B cell (primary cell): ENCODE measurements around the gene SLC7A10. TPM values are rescaled to one million over a fixed set of nuclear protein-coding genes. Genes with fewer than 3 reads are reported as not detected.
A peak's percentile ranks its signal among the peaks of the same experiment; 100 is the strongest.

Source experiments
- ATAC-seq: fragments of 200-7000 bp; cut with Tn5 transposase; one replicate; pipeline ENCODE4 v1.10.0; 2021; ENCODE audit warnings: low read depth, mild to moderate bottlenecking, moderate number of reproducible peaks, moderate library complexity
- CTCF ChIA-PET: fragments of 350-600 bp; sonication (Branson Sonifier 250); formaldehyde crosslinking; loops from one replicate; lab custom pipeline; 2021; ENCODE audit warnings: antibody characterized with exemption, inconsistent platforms; lab: Charles Lee
- POLR2A ChIA-PET: fragments of 350-600 bp; sonication (Branson Sonifier 250); formaldehyde crosslinking; loops from one replicate; lab custom pipeline; 2021; ENCODE audit warnings: antibody characterized with exemption; lab: Charles Lee
- DNase-seq: peaks from one replicate; pipeline ENCODE4 v3.0.0; 2013
- H2AFZ ChIP-seq: 2 replicates; pipeline ENCODE4 v1.6.1; 2012; ENCODE audit warnings: mild to moderate bottlenecking, low read depth, low read length; ENCODE audit not compliant: insufficient read depth, poor library complexity, severe bottlenecking
- H3K27ac ChIP-seq, 2 donors: 1 replicate in 1 of 2; 2 replicates in 1 of 2; pipeline ENCODE4 v1.5.1; 2012 to 2013; ENCODE audit warnings: low read length in 2 of 2, mild to moderate bottlenecking in 2 of 2, moderate library complexity in 1 of 2
- H3K27me3 ChIP-seq, 4 experiments: fragments of 200-600 bp in 1 of 4; sonication (generic) in 1 of 4; replicated peaks in 1 of 4; 1 replicate in 2 of 4; 2 replicates in 2 of 4; pipeline versions ENCODE4 v1.6.1 to v1.7.0; 2013 to 2016; ENCODE audit warnings: low read length in 3 of 4, mild to moderate bottlenecking in 2 of 4, mixed read lengths in 1 of 4, moderate library complexity in 1 of 4; ENCODE audit not compliant: insufficient read depth in 4 of 4, control insufficient read depth in 3 of 4; ENCODE audit errors: control extremely low read depth in 1 of 4
- H3K36me3 ChIP-seq, 2 experiments: replicated peaks in 1 of 2; 1 replicate in 1 of 2; 2 replicates in 1 of 2; pipeline versions ENCODE4 v1.6.1 to v1.7.1; 2013; ENCODE audit warnings: low read length in 1 of 2; ENCODE audit not compliant: insufficient read depth in 2 of 2, control insufficient read depth in 1 of 2; ENCODE audit errors: control extremely low read depth in 1 of 2, extremely low read depth in 1 of 2
- H3K4me1 ChIP-seq, 2 donors: fragments of 200-600 bp in 1 of 2; sonication (generic) in 1 of 2; 1 replicate in 1 of 2; 2 replicates in 1 of 2; pipeline versions ENCODE4 v1.5.1 to v1.6.1; 2013 to 2017; ENCODE audit warnings: low read length in 2 of 2; ENCODE audit not compliant: control insufficient read depth in 2 of 2, insufficient read depth in 2 of 2
- H3K4me2 ChIP-seq: replicated peaks from 2 replicates; pipeline ENCODE3; 2012; ENCODE audit warnings: mild to moderate bottlenecking, low read depth, low read length; ENCODE audit not compliant: poor library complexity, severe bottlenecking
- H3K4me3 ChIP-seq, 5 experiments: fragments of 200-600 bp in 1 of 5; sonication (generic) in 1 of 5; 1 replicate in 3 of 5; 2 replicates in 2 of 5; pipeline versions ENCODE4 v1.5.1 to v1.7.0; 2011 to 2016; ENCODE audit warnings: low read length in 4 of 5, mild to moderate bottlenecking in 4 of 5, low read depth in 2 of 5, control low read depth in 1 of 5, moderate library complexity in 1 of 5; ENCODE audit not compliant: insufficient read depth in 1 of 5; ENCODE audit errors: control extremely low read depth in 1 of 5, extremely low read depth in 1 of 5
- H3K79me2 ChIP-seq: fragments of 200-600 bp; sonication (generic); one replicate; pipeline ENCODE4 v1.6.0; 2016; ENCODE audit warnings: low read length; ENCODE audit not compliant: control insufficient read depth, insufficient read depth
- H3K9ac ChIP-seq: fragments of 200-600 bp; sonication (generic); 2 replicates; pipeline ENCODE4 v1.6.1; 2017; ENCODE audit warnings: mild to moderate bottlenecking, low read length, moderate library complexity
- H3K9me3 ChIP-seq, 3 donors: one replicate each; pipeline versions ENCODE4 v1.6.1 to v1.7.1; 2013; ENCODE audit warnings: low read length in 2 of 3; ENCODE audit not compliant: control insufficient read depth in 2 of 3, insufficient read depth in 1 of 3; ENCODE audit errors: control extremely low read depth in 1 of 3
- H4K20me1 ChIP-seq: 2 replicates; pipeline ENCODE4 v1.6.0; 2012; ENCODE audit warnings: mild to moderate bottlenecking, low read length; ENCODE audit not compliant: insufficient read depth, control insufficient read depth, poor library complexity, severe bottlenecking
- H3K27ac Mint-ChIP-seq: one replicate; pipeline ENCODE4 v1.8.0; 2021; ENCODE audit warnings: mixed read lengths
- H3K27me3 Mint-ChIP-seq: one replicate; pipeline ENCODE4 v1.8.0; 2021; ENCODE audit warnings: mixed read lengths
- H3K4me1 Mint-ChIP-seq: one replicate; pipeline ENCODE4 v1.8.0; 2021; ENCODE audit warnings: mixed read lengths
- H3K4me3 Mint-ChIP-seq: one replicate; pipeline ENCODE4 v1.8.0; 2021; ENCODE audit warnings: mixed read lengths
- H3K9me3 Mint-ChIP-seq: one replicate; pipeline ENCODE4 v1.8.0; 2022; ENCODE audit warnings: mixed read lengths; ENCODE audit not compliant: insufficient read depth
- CTCF ChIP-seq: fragments of 200-600 bp; IDR thresholded peaks from one replicate; pipeline ENCODE4 v1.8.0; 2022; ENCODE audit warnings: antibody characterized with exemption, mild to moderate bottlenecking
- EZH2 ChIP-seq: IDR thresholded peaks from 2 replicates; pipeline ENCODE4 v1.6.1; 2012; ENCODE audit warnings: borderline replicate concordance, low read depth, mild to moderate bottlenecking, moderate library complexity, low read length; ENCODE audit not compliant: insufficient read depth, poor library complexity, severe bottlenecking
- WGBS: methylation state at CpG from one replicate; pipeline ENCODE4 v1.1.5; 2013; ENCODE audit warnings: missing lambda C conversion rate; ENCODE audit not compliant: insufficient coverage; 5-methylcytosine and 5-hydroxymethylcytosine counted together
- intact Hi-C: fragments of 100-400 bp; cut with micrococcal nuclease; formaldehyde crosslinking; loops from one replicate; pipeline ENCODE4 v1.10.0; 2022
- polyA plus RNA-seq: library from polyadenylated mRNA; depleted of rRNA; stranded (reverse); fragments of >200 nt; gene quantifications from 2 replicates; pipeline ENCODE4 v1.2.3, GENCODE V29; 2012
- total RNA-seq, 2 donors: library from RNA; stranded (reverse); fragments of 120-200 nt in 1 of 2; gene quantifications; 1 replicate in 1 of 2; 2 replicates in 1 of 2; pipeline versions ENCODE4 v1.2.3 to v1.2.4, GENCODE V29; 2013 to 2022

SLC7A10 gene
- total and polyA plus RNA-seq, 2 donors (not counting 1 experiment from before 2014, with no cell fraction given) = not detected

GRCh38 chr19:33227870-33228599, 2.4 kb upstream of the SLC7A10 start:
- no peaks in the 10 kb centered on the region for H4K20me1 ChIP-seq
- TF ChIP-seq CTCF (no peak), EZH2 (no peak)
- CTCF ChIA-PET = interaction anchor here (0.6 to 1.2 kb wide), 3 partner anchors 12 to 186 kb away, joined by 3 read pairs; no protein-coding TSS in a partner anchor
- no peak overlapping the region for H3K4me3 ChIP-seq
- Mint-ChIP-seq H3K4me1 (peaks cover 8% of the 10 kb centered on the region), H3K27ac (no peak overlapping the region), H3K9me3 (peaks cover 11% of the 10 kb centered on the region), H3K4me3 (no peak overlapping the region), H3K27me3 (peaks cover 53% of the 10 kb centered on the region)
- peaks cover 0 to 34% (median 21%) of the 10 kb centered on the region in 4 experiments for H3K27me3 ChIP-seq
- WGBS = no CpG with 5 or more reads among the region's 1 CpG
- DNase-seq (no peak), ATAC-seq (no peak)
- POLR2A ChIA-PET = no interaction called here
- no peak overlapping the region for H3K27ac ChIP-seq
- H3K9ac ChIP-seq = no peak overlapping the region
- peaks cover 4 to 20% (median 17%) of the 10 kb centered on the region in 3 donors for H3K9me3 ChIP-seq
- H3K4me2 ChIP-seq = no peak overlapping the region
- peaks cover 9 to 22% of the 10 kb centered on the region in 2 donors for H3K4me1 ChIP-seq
- no peak overlapping the region for H2AFZ ChIP-seq
- no peaks in the 10 kb centered on the region for H3K36me3 ChIP-seq
- H3K79me2 ChIP-seq = no peaks in the 10 kb centered on the region
- intact Hi-C loops = no loop called here

GRCh38 chr19:33227242-33227650, 1.6 kb upstream of the SLC7A10 start:
- Mint-ChIP-seq H3K27me3 (peaks cover 61% of the 10 kb centered on the region), H3K27ac (no peak overlapping the region), H3K4me3 (peak overlapping the region; percentile 52), H3K4me1 (peaks cover 8% of the 10 kb centered on the region), H3K9me3 (peaks cover 11% of the 10 kb centered on the region)
- Histone ChIP-seq H3K27me3 (peaks cover 0 to 36% (median 21%) of the 10 kb centered on the region in 4 experiments), H3K27ac (no peak overlapping the region), H4K20me1 (no peaks in the 10 kb centered on the region), H3K9me3 (peaks cover 4 to 20% (median 17%) of the 10 kb centered on the region in 3 donors), H3K36me3 (no peaks in the 10 kb centered on the region), H3K4me2 (peak overlapping the region; percentile 67), H3K79me2 (no peaks in the 10 kb centered on the region), H3K4me3 (no peak overlapping the region), H3K9ac (no peak overlapping the region), H3K4me1 (peaks cover 9 to 22% of the 10 kb centered on the region in 2 donors), H2AFZ (peak overlapping the region; percentile 28)
- DNase-seq (no peak), ATAC-seq (no peak)
- TF ChIP-seq CTCF (no peak), EZH2 (no peak)
- 47% methylated on average over 18 of the region's 18 CpGs for WGBS
- CTCF ChIA-PET = interaction anchor here (0.6 to 1.2 kb wide), 2 partner anchors 153 to 187 kb away, joined by 3 read pairs; no protein-coding TSS in a partner anchor
- POLR2A ChIA-PET = no interaction called here
- intact Hi-C loops = no loop called here
